Measurements from ENCODE around the gene C4orf50. TPM values are rescaled to one million over a fixed set of nuclear protein-coding genes. Genes with fewer than 3 reads are reported as not detected.
"Not testable (repeated sequence)": the region's sequence is repeated elsewhere in the genome, so short reads cannot be mapped to it uniquely, and the experiment has no call there.

The C4orf50 gene
- total RNA-seq, 4 donors from 2014 or later = 0.21 to 0.30 TPM; not detected in 2

GRCh38 chr4:5993876-5994811 is 24.1 kb downstream of the C4orf50 start:
- Histone ChIP-seq H3K4me1 (no peaks in the 10 kb centered on the region), H3K36me3 (no peaks in the 10 kb centered on the region), H3K9me3 (no peaks in the 10 kb centered on the region), H3K4me3 (no peak overlapping the region), H3K27ac (no peak overlapping the region), H3K27me3 (peaks cover 0 to 9% of the 10 kb centered on the region in 2 donors)
- DNase-seq (ENCODE audit: low spot score in 2 of 2) = no peak
- TF ChIP-seq POLR2A (IDR thresholded peaks at IDR 0.05) = no peak
- 79 to 86% methylated on average over 18 to 21 of the region's 23 CpGs for WGBS, 2 donors

DNA sequence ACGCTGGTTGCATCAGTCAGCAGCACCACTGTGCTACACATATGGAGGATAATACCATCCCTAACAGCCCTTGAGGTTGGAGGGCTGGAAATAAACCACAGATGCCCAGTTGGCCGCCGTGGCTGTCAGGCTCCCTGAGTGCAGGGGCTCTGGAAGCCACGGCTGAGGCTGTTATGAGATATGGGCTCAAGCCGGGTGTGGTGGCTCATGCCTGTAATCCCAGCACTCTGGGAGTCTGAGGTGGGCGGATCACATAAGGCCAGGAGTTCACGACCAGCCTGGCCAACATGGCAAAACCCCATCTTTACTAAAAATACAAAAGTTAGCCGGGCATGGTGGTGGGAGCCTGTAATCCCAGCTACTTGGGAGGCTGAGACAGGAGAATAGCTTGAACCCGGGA is 24.9 kb downstream of the C4orf50 start:
- H3K27me3 ChIP-seq; DNase-seq (ENCODE audit: low spot score in 2 of 2); H3K27ac ChIP-seq; H3K36me3 ChIP-seq; H3K9me3 ChIP-seq; H3K4me3 ChIP-seq; H3K4me1 ChIP-seq: not testable (repeated sequence)
- 64 to 74% methylated on average over 8 to 9 of the region's 9 CpGs for whole genome bisulfite sequencing, 2 donors

DNA sequence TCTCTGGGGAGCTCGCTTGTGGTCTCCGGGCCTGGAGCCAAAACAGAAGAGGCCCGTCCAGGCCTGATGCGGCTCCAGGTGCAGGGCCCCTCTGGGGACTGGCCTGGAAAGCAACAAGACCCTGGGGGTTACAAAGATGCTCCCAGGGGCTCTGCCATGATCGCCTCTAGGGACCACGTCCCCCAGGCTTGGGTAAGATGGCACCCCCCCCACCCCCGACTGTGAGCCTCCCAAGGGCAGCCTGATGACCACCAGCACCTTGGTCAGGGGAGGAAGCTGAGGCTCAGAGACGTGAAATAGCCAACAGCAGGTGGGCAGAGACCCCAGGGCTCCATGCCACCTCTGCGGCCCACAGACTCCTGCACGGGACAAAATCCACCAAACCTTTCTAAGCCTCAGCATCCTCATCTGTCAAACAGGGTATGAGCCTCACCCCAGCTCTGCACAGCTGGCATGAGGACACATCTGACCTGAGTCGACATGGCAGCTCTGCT is 25.4 kb downstream of the C4orf50 start:
- H3K4me3 ChIP-seq = no peak overlapping the region
- peaks cover 0 to 4% of the 10 kb centered on the region in 2 donors for H3K27me3 ChIP-seq
- no peaks in the 10 kb centered on the region for H3K36me3 ChIP-seq
- H3K4me1 ChIP-seq = no peaks in the 10 kb centered on the region
- TF ChIP-seq POLR2A (IDR thresholded peaks at IDR 0.05) (no peak), EP300 (IDR thresholded peaks at IDR 0.05) (no peak)
- H3K9me3 ChIP-seq = no peaks in the 10 kb centered on the region
- DNase-seq (ENCODE audit: low spot score in 2 of 2) = no peak
- no peak overlapping the region for H3K27ac ChIP-seq
- WGBS, 2 donors = 70 to 80% methylated on average over 10 to 11 of the region's 11 CpGs

GRCh38 chr4:5992171-5992827 is 25.9 kb downstream of the C4orf50 start:
- DNase-seq (ENCODE audit: low spot score in 2 of 2) = no peak
- Histone ChIP-seq H3K27ac (no peak overlapping the region), H3K27me3 (peaks cover 0 to 4% of the 10 kb centered on the region in 2 donors), H3K4me1 (no peaks in the 10 kb centered on the region), H3K4me3 (no peak overlapping the region), H3K9me3 (no peaks in the 10 kb centered on the region), H3K36me3 (no peaks in the 10 kb centered on the region)
- WGBS, 2 donors = 70 to 81% methylated on average over 16 to 17 of the region's 17 CpGs
- TF ChIP-seq CTCF (IDR thresholded peaks at IDR 0.05) (no peak), EP300 (IDR thresholded peaks at IDR 0.05) (no peak), POLR2A (IDR thresholded peaks at IDR 0.05) (no peak)

- Histone ChIP-seq H3K36me3 (no peaks in the 10 kb centered on the region), H3K9me3 (no peaks in the 10 kb centered on the region), H3K4me3 (no peak overlapping the region), H3K27ac (no peak overlapping the region), H3K27me3 (peaks cover 0 to 4% of the 10 kb centered on the region in 2 donors), H3K4me1 (no peaks in the 10 kb centered on the region)
- no peak for TF ChIP-seq CTCF (IDR thresholded peaks at IDR 0.05)
- TF ChIP-seq POLR2A (IDR thresholded peaks at IDR 0.05) = no peak
- TF ChIP-seq EP300 (IDR thresholded peaks at IDR 0.05) = no peak
- 27 to 33% methylated on average over 1 of the region's 1 CpG for WGBS, 2 donors
- DNase-seq (ENCODE audit: low spot score in 2 of 2) = no peak
These were observed 26.8 kb downstream of the C4orf50 start for GRCh38 chr4:5991405-5991804.

DNA sequence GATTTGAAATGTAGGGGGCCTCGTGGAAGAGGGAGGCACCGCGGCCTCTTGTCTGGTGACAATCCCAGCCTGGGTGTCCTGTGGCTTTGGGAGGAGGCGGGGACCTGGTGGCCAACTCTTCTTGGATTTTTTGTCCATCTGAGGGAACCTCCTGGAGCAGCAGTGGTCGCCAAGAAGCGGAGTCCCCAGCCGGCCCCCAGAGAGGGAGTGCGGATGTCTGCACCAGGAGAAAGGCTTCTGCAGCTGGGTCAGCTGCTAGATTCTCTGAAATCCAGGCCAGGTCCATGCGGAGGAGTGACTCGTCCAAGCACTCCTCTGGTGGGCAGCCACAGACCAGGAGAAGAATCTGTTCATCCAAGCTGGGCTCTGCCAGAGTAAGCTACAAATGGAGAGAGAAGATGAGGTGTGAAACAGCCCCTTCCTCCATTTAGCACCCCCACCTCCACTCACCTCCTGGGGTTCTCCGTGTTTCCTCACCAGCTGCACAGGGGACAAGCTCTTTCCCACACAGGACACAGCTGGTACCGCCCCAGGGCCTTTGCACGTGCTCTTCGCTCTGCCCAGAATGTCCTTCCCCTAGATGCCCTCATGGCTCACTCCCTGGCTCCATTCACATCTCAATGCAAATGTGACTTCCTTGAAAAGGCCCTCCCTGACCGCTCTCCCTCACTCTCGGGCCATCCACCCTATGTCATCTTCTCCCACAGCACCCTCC is 27.6 kb downstream of the C4orf50 start:
- H3K36me3 ChIP-seq = no peaks in the 10 kb centered on the region
- H3K27ac ChIP-seq = no peak overlapping the region
- WGBS, 2 donors = 88 to 89% methylated on average over 16 of the region's 16 CpGs
- no peak for DNase-seq (ENCODE audit: low spot score in 2 of 2)
- no peaks in the 10 kb centered on the region for H3K9me3 ChIP-seq
- no peak overlapping the region for H3K4me3 ChIP-seq
- H3K27me3 ChIP-seq = peaks cover 0 to 4% of the 10 kb centered on the region in 2 donors
- TF ChIP-seq EP300 (IDR thresholded peaks at IDR 0.05) = no peak
- no peak for TF ChIP-seq CTCF (IDR thresholded peaks at IDR 0.05)
- no peak for TF ChIP-seq POLR2A (IDR thresholded peaks at IDR 0.05)
- no peaks in the 10 kb centered on the region for H3K4me1 ChIP-seq

Measured in tibial nerve (tissue), 4 donors.